MM.1S (cell line): ENCODE results near the gene ESPN.

Source experiments
- EZH2 ChIP-seq: fragments of 300-600 bp; sonication (generic); optimal IDR thresholded peaks from 2 replicates; pipeline ENCODE3; 2017; ENCODE audit warnings: low read depth, mild to moderate bottlenecking, antibody characterized with exemption, low read length, mixed read lengths
- EZH2phosphoT487 ChIP-seq: fragments of 300-600 bp; sonication (generic); IDR thresholded peaks from 2 replicates; pipeline ENCODE4 v1.6.1; 2018; ENCODE audit warnings: antibody characterized with exemption, low read length
- TF ChIP-seq, protein P1 (sequence below): fragments of 300-600 bp; sonication (generic); IDR thresholded peaks from 2 replicates; pipeline ENCODE4 v1.5.1; 2016; ENCODE audit warnings: antibody characterized with exemption, low read length, mixed read lengths

DNA sequence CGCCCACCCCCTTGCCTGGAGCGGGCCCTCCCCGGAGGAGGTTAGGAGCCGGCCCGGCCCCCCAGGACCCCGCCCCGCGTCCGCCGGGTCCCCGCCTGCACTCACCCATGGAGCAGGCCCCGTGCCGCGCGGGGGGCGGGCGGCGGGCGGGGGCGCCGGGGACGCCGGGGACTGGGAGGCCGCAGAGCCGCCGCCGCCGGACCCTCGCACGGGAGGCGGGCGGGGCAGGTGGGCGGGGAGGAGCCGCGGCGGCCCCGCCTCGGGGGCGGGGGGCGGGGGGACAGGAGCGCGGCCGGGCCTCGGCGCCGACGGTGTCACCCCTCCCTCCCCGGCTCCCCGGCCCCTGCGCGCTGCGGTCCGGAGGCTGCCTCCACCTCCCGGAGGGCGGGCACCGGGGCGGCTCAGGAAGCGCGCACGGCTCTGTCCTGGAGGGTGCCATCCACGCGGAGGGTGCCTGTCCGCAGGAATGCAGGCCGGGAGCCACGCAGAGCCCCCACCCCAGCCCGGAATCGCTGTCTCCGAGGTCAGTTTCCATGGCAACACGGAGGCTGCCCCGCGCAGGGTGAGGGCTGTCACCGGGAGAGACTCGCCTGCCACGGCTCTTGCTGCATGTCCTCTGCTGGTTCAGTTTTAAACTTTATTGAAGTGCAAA is 72.8 kb downstream of the ESPN start:
- TF ChIP-seq, protein P1, sequence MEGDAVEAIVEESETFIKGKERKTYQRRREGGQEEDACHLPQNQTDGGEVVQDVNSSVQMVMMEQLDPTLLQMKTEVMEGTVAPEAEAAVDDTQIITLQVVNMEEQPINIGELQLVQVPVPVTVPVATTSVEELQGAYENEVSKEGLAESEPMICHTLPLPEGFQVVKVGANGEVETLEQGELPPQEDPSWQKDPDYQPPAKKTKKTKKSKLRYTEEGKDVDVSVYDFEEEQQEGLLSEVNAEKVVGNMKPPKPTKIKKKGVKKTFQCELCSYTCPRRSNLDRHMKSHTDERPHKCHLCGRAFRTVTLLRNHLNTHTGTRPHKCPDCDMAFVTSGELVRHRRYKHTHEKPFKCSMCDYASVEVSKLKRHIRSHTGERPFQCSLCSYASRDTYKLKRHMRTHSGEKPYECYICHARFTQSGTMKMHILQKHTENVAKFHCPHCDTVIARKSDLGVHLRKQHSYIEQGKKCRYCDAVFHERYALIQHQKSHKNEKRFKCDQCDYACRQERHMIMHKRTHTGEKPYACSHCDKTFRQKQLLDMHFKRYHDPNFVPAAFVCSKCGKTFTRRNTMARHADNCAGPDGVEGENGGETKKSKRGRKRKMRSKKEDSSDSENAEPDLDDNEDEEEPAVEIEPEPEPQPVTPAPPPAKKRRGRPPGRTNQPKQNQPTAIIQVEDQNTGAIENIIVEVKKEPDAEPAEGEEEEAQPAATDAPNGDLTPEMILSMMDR, result no peak
- TF ChIP-seq EZH2, result no peak
- no peak for TF ChIP-seq EZH2phosphoT487
